HG03432 (cell line): ENCODE results near the gene TSHZ3.

ENCODE experiments used
- ATAC-seq: cut with Tn5 transposase; IDR thresholded peaks from one replicate; pipeline ENCODE4 v1.9.1; 2021; ENCODE audit warnings: mild to moderate bottlenecking, moderate library complexity; ENCODE audit not compliant: unreplicated experiment

The TSHZ3 gene

GRCh38 chr19:31354799-31355664 is 5.8 kb upstream of the TSHZ3 start:
- no peak for ATAC-seq

- ATAC-seq: no peak
These were observed 5.1 kb upstream of the TSHZ3 start for GRCh38 chr19:31354316-31354715.

- ATAC-seq: no peak
These were observed 4.6 kb upstream of the TSHZ3 start for GRCh38 chr19:31353833-31354232.

GRCh38 chr19:31352782-31353651 is 3.8 kb upstream of the TSHZ3 start:
- ATAC-seq: no peak

- ATAC-seq: no peak
These were observed 3.1 kb upstream of the TSHZ3 start for GRCh38 chr19:31352296-31352781.

- no peak for ATAC-seq
These were observed 2.6 kb upstream of the TSHZ3 start for GRCh38 chr19:31351855-31352195.

GRCh38 chr19:31351056-31351854 is 2.0 kb upstream of the TSHZ3 start:
- no peak for ATAC-seq

- ATAC-seq: no peak
These were observed 1.4 kb upstream of the TSHZ3 start for GRCh38 chr19:31350693-31351055.

- no peak for ATAC-seq
These were observed 927 bp upstream of the TSHZ3 start for GRCh38 chr19:31350033-31350692.

GRCh38 chr19:31348481-31349159 is 616 bp downstream of the TSHZ3 start:
- ATAC-seq: no peak

GRCh38 chr19:31347828-31348392 is 1.3 kb downstream of the TSHZ3 start:
- no peak for ATAC-seq

GRCh38 chr19:31347354-31347753 is 1.9 kb downstream of the TSHZ3 start:
- no peak for ATAC-seq

GRCh38 chr19:31346184-31347059 is 2.8 kb downstream of the TSHZ3 start:
- no peak for ATAC-seq

GRCh38 chr19:31344403-31344802 is 4.8 kb downstream of the TSHZ3 start:
- no peak for ATAC-seq

GRCh38 chr19:31342926-31343325 is 6.3 kb downstream of the TSHZ3 start:
- no peak for ATAC-seq

GRCh38 chr19:31340042-31341025 is 8.9 kb downstream of the TSHZ3 start:
- no peak for ATAC-seq

- no peak for ATAC-seq
These were observed 9.8 kb downstream of the TSHZ3 start for GRCh38 chr19:31339411-31339810.
